Naive B cell (primary cell): ENCODE results near the gene SPACA6. TPM values are rescaled to one million over a fixed set of nuclear protein-coding genes. Genes with fewer than 3 reads are reported as not detected.

Source experiments
- ATAC-seq, 2 donors: fragments of 150-1000 bp; cut with Tn5 transposase; 2 replicates each; pipeline ENCODE4 v1.10.0; 2021; ENCODE audit warnings: low read depth in 2 of 2, mild to moderate bottlenecking in 2 of 2, moderate library complexity in 2 of 2
- DNase-seq: peaks from one replicate; pipeline ENCODE4 v3.0.0; 2022
- H3K27ac Mint-ChIP-seq, 6 donors: one replicate each; pipeline ENCODE4 v1.8.0; 2020 to 2022; ENCODE audit warnings: mild to moderate bottlenecking in 6 of 6, mixed read lengths in 6 of 6, moderate library complexity in 5 of 6, inconsistent platforms in 2 of 6
- H3K27me3 Mint-ChIP-seq, 3 donors: one replicate each; pipeline ENCODE4 v1.8.0; 2021 to 2022; ENCODE audit warnings: mixed read lengths in 3 of 3, mild to moderate bottlenecking in 1 of 3
- H3K36me3 Mint-ChIP-seq, 2 donors: one replicate each; pipeline ENCODE4 v1.8.0; 2020 to 2022; ENCODE audit warnings: mixed read lengths in 2 of 2, inconsistent platforms in 1 of 2, mild to moderate bottlenecking in 1 of 2
- H3K4me1 Mint-ChIP-seq, 3 donors: one replicate each; pipeline ENCODE4 v1.8.0; 2020 to 2022; ENCODE audit warnings: mixed read lengths in 3 of 3, inconsistent platforms in 1 of 3, mild to moderate bottlenecking in 1 of 3, moderate library complexity in 1 of 3
- H3K4me3 Mint-ChIP-seq, 8 donors: one replicate each; pipeline ENCODE4 v1.8.0; 2020 to 2022; ENCODE audit warnings: mild to moderate bottlenecking in 8 of 8, mixed read lengths in 8 of 8, moderate library complexity in 8 of 8, inconsistent platforms in 2 of 8
- H3K9me3 Mint-ChIP-seq, 7 donors: one replicate each; pipeline ENCODE4 v1.8.0; 2020 to 2022; ENCODE audit warnings: mixed read lengths in 7 of 7, mild to moderate bottlenecking in 5 of 7, inconsistent platforms in 2 of 7, moderate library complexity in 1 of 7
- polyA plus RNA-seq, 6 donors: library from polyadenylated mRNA; unstranded; fragments of 300-500 nt; fragmentation: Illumina TruSeq; gene quantifications; one replicate each; pipeline ENCODE4 v1.2.3, GENCODE V29; 2021; ENCODE audit warnings: low read depth in 6 of 6

SPACA6 gene
- polyA plus RNA-seq, 6 donors from 2014 or later, result 0.85 to 6.8 (median 3.6) TPM

DNA sequence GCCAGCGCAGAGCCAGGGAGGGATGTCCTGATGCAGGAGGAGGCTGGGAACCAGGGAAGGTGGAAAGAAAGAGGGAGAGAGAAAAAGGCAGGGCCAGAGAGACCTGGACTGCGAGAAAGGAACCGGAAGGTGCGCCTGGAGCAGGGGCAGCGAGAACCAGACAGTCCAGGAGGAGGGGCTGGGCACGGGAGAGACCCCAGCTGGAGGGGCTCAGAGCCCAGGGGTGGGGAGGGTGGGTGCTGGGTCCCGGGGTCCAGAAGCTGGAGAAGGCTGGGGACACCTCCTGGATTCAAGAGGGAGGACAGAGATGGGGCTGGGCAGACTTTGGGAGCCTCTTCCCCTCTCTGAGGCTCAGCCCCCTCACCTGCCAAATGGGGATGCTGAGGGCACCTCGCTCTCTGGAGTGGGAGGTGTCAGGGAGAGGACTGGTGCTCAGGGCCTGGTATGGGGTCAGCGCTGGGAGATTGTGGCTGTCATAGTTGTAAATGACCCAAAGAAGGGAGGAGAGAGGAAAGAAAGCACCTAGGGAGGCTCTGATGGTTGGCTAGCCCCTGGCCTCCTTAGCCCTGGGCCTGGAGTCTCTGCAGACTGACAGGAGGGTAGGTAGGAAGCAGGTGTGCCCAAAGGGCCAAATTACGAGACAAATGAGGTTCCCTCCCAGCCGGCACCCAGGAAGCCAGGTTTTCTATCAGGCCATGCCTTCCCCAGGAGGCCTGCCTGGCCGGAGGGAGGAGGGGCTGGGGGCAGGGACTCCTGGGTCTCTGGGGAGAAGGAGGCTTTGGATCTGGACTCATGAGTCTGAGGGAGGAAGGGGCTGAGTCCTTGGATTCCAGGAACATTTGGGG is 1.3 kb upstream of the SPACA6 start:
- Mint-ChIP-seq H3K9me3 (no peaks in the 10 kb centered on the region), H3K27ac (peak overlapping the region in 2 of 6 donors; percentile 59 to 84), H3K27me3 (peaks cover 31 to 88% (median 77%) of the 10 kb centered on the region in 3 donors), H3K4me3 (peak overlapping the region in 5 of 8 donors; percentile 32 to 89 (median 70)), H3K36me3 (peaks cover 0 to 20% of the 10 kb centered on the region in 2 donors), H3K4me1 (peaks cover 16 to 32% (median 24%) of the 10 kb centered on the region in 3 donors)
- no peak for ATAC-seq
- no peak for DNase-seq

- Mint-ChIP-seq H3K36me3 (peaks cover 0 to 20% of the 10 kb centered on the region in 2 donors), H3K9me3 (no peaks in the 10 kb centered on the region), H3K4me1 (peaks cover 16 to 32% (median 24%) of the 10 kb centered on the region in 3 donors), H3K27ac (no peak overlapping the region), H3K27me3 (peaks cover 25 to 87% (median 75%) of the 10 kb centered on the region in 3 donors), H3K4me3 (no peak overlapping the region)
- DNase-seq, result no peak
- ATAC-seq, result no peak
Observed at GRCh38 chr19:51692468-51692867, 662 bp upstream of the SPACA6 start.

GRCh38 chr19:51693819-51694218 is 689 bp downstream of the SPACA6 start:
- H3K4me1 Mint-ChIP-seq, result peaks cover 10 to 20% (median 11%) of the 10 kb centered on the region in 3 donors
- H3K36me3 Mint-ChIP-seq, result peaks cover 0 to 11% of the 10 kb centered on the region in 2 donors
- no peak for ATAC-seq
- no peak for DNase-seq
- H3K4me3 Mint-ChIP-seq, result peak overlapping the region in 1 of 8 donors; percentile 25
- H3K9me3 Mint-ChIP-seq, result peaks cover 0 to 3% (median 0%) of the 10 kb centered on the region in 7 donors
- peak overlapping the region in 2 of 6 donors; percentile 24 to 60 for H3K27ac Mint-ChIP-seq
- peaks cover 15 to 87% (median 67%) of the 10 kb centered on the region in 3 donors for H3K27me3 Mint-ChIP-seq

GRCh38 chr19:51694318-51695085 is 1.4 kb downstream of the SPACA6 start:
- H3K9me3 Mint-ChIP-seq, result peaks cover 0 to 3% (median 0%) of the 10 kb centered on the region in 7 donors
- peak overlapping the region in 1 of 6 donors; percentile 23 for H3K27ac Mint-ChIP-seq
- peaks cover 1 to 9% of the 10 kb centered on the region in 2 donors for H3K36me3 Mint-ChIP-seq
- peak overlapping the region in 1 of 8 donors; percentile 25 for H3K4me3 Mint-ChIP-seq
- peaks cover 8 to 20% (median 10%) of the 10 kb centered on the region in 3 donors for H3K4me1 Mint-ChIP-seq
- peaks cover 15 to 84% (median 66%) of the 10 kb centered on the region in 3 donors for H3K27me3 Mint-ChIP-seq
- no peak for DNase-seq
- no peak for ATAC-seq

GRCh38 chr19:51695088-51695487 is 2.0 kb downstream of the SPACA6 start:
- Mint-ChIP-seq H3K36me3 (peaks cover 3 to 9% of the 10 kb centered on the region in 2 donors), H3K4me3 (no peak overlapping the region), H3K4me1 (peaks cover 3 to 17% (median 10%) of the 10 kb centered on the region in 3 donors), H3K9me3 (peaks cover 0 to 3% (median 0%) of the 10 kb centered on the region in 7 donors), H3K27ac (no peak overlapping the region), H3K27me3 (peaks cover 15 to 81% (median 60%) of the 10 kb centered on the region in 3 donors)
- no peak for ATAC-seq
- DNase-seq, result no peak

- Mint-ChIP-seq H3K4me3 (no peak overlapping the region), H3K27me3 (peaks cover 21 to 81% (median 62%) of the 10 kb centered on the region in 3 donors), H3K9me3 (peaks cover 0 to 4% (median 2%) of the 10 kb centered on the region in 7 donors), H3K27ac (peak overlapping the region in 2 of 6 donors; percentile 53 to 64), H3K4me1 (peaks cover 0 to 12% (median 10%) of the 10 kb centered on the region in 3 donors), H3K36me3 (peaks cover 3 to 9% of the 10 kb centered on the region in 2 donors)
- no peak for DNase-seq
- no peak for ATAC-seq
Observed at GRCh38 chr19:51695702-51696315, 2.7 kb downstream of the SPACA6 start.

GRCh38 chr19:51696606-51697005 is 3.5 kb downstream of the SPACA6 start:
- no peak overlapping the region for H3K4me3 Mint-ChIP-seq
- ATAC-seq (no peak), DNase-seq (no peak)
- peaks cover 2 to 3% of the 10 kb centered on the region in 2 donors for H3K36me3 Mint-ChIP-seq
- peaks cover 0 to 5% (median 2%) of the 10 kb centered on the region in 7 donors for H3K9me3 Mint-ChIP-seq
- H3K27me3 Mint-ChIP-seq, result peaks cover 22 to 81% (median 63%) of the 10 kb centered on the region in 3 donors
- no peak overlapping the region for H3K27ac Mint-ChIP-seq
- H3K4me1 Mint-ChIP-seq, result peaks cover 0 to 10% (median 4%) of the 10 kb centered on the region in 3 donors

- ATAC-seq, result no peak
- Mint-ChIP-seq H3K27me3 (peaks cover 22 to 81% (median 63%) of the 10 kb centered on the region in 3 donors), H3K27ac (no peak overlapping the region)
Observed at GRCh38 chr19:51697169-51697776, 4.1 kb downstream of the SPACA6 start.

GRCh38 chr19:51698296-51698695 is 5.2 kb downstream of the SPACA6 start:
- ATAC-seq (no peak), DNase-seq (no peak)
- no peak overlapping the region for H3K27ac Mint-ChIP-seq
- peaks cover 13 to 18% (median 13%) of the 10 kb centered on the region in 3 donors for H3K4me1 Mint-ChIP-seq
- peaks cover 16 to 80% (median 64%) of the 10 kb centered on the region in 3 donors for H3K27me3 Mint-ChIP-seq
- H3K4me3 Mint-ChIP-seq, result no peak overlapping the region
- peaks cover 0 to 5% (median 4%) of the 10 kb centered on the region in 7 donors for H3K9me3 Mint-ChIP-seq
- peaks cover 0 to 3% of the 10 kb centered on the region in 2 donors for H3K36me3 Mint-ChIP-seq

More at GRCh38 chr19:51697169-51697776, 4.1 kb downstream of the SPACA6 start:
- H3K4me1 Mint-ChIP-seq, result peaks cover 2 to 11% (median 4%) of the 10 kb centered on the region in 3 donors
- peaks cover 0 to 5% (median 2%) of the 10 kb centered on the region in 7 donors for H3K9me3 Mint-ChIP-seq
- H3K4me3 Mint-ChIP-seq, result no peak overlapping the region
- peaks cover 0 to 3% of the 10 kb centered on the region in 2 donors for H3K36me3 Mint-ChIP-seq
- DNase-seq, result no peak

DNA sequence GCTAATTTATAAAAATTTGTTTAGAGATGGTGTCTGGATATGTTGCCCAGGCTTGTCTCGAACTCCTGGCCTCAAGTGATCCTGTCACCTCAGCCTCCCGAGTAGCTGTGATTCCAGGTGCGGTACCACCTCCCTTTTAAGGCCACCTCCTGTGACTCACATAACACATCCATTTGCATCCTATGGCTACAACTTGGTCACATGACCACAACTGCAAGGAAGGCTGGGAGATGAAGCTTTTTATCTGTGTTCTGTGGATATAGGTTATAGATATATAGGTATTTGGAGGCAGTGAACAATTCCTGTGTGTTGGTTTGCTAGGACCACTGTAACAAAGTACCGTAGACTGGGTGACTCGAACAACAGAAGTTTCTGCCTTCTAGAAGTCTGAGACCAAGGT is 6.0 kb downstream of the SPACA6 start:
- Mint-ChIP-seq H3K27me3 (peaks cover 11 to 71% (median 56%) of the 10 kb centered on the region in 3 donors), H3K9me3 (peaks cover 0 to 5% (median 4%) of the 10 kb centered on the region in 7 donors), H3K36me3 (peaks cover 0 to 3% of the 10 kb centered on the region in 2 donors), H3K27ac (no peak overlapping the region), H3K4me1 (peaks cover 11 to 22% (median 19%) of the 10 kb centered on the region in 3 donors), H3K4me3 (no peak overlapping the region)
- no peak for DNase-seq
- ATAC-seq, result no peak

- Mint-ChIP-seq H3K4me1 (peaks cover 24 to 42% (median 33%) of the 10 kb centered on the region in 3 donors), H3K27me3 (peaks cover 10 to 48% (median 42%) of the 10 kb centered on the region in 3 donors), H3K27ac (peak overlapping the region in 1 of 6 donors; percentile 86), H3K9me3 (peaks cover 0 to 5% (median 4%) of the 10 kb centered on the region in 7 donors), H3K36me3 (peaks cover 3 to 7% of the 10 kb centered on the region in 2 donors), H3K4me3 (peak overlapping the region in 4 of 8 donors; percentile 33 to 95 (median 70))
- no peak for DNase-seq
- no peak for ATAC-seq
Observed at GRCh38 chr19:51701468-51702100, 8.5 kb downstream of the SPACA6 start.
